K562 (cell line): ENCODE data around the gene DSTYK. TPM values are rescaled to one million over a fixed set of nuclear protein-coding genes. Genes with fewer than 3 reads are reported as not detected.
A peak's percentile ranks its signal among the peaks of the same experiment; 100 is the strongest.

ENCODE experiments used
- ARID1B ChIP-seq: fragments of 450-650 bp; IDR thresholded peaks from 2 replicates; pipeline ENCODE4 v1.6.1; 2016; ENCODE audit warnings: antibody characterized with exemption, mild to moderate bottlenecking, inconsistent platforms
- CBFA2T3 ChIP-seq: fragments of 450-650 bp; IDR thresholded peaks from 2 replicates; pipeline ENCODE4 v1.6.1; 2017
- CBX3 ChIP-seq, 2 experiments: IDR thresholded peaks; 1 replicate in 1 of 2; 2 replicates in 1 of 2; pipeline ENCODE4 v1.6.1; 2012; ENCODE audit warnings: inconsistent platforms in 2 of 2, low read length in 2 of 2, borderline replicate concordance in 1 of 2, control low read depth in 1 of 2
- ELF4 ChIP-seq: fragments of 450-650 bp; formaldehyde crosslinking; IDR thresholded peaks from 2 replicates; pipeline ENCODE4 v1.4.0; 2022; ENCODE audit warnings: missing genetic modification characterization
- FOXJ2 ChIP-seq: fragments of 200-800 bp; sonication (Bioruptor generic); IDR thresholded peaks from 2 replicates; pipeline ENCODE4 v1.6.1; 2016; ENCODE audit warnings: missing genetic modification characterization, missing compliant biosample characterization
- FOXM1 ChIP-seq, 2 experiments: fragments of 450-650 bp in 1 of 2; sonication (generic) in 1 of 2; formaldehyde crosslinking in 1 of 2; IDR thresholded peaks; 2 replicates each; pipeline versions ENCODE4 v1.6.1 to v1.9.0; 2017 to 2022; ENCODE audit warnings: low read depth in 2 of 2, mild to moderate bottlenecking in 2 of 2, missing genetic modification reagents in 1 of 2, moderate library complexity in 1 of 2
- GATAD2A ChIP-seq: fragments of 450-650 bp; IDR thresholded peaks from 2 replicates; pipeline ENCODE4 v1.6.1; 2017
- MAFK ChIP-seq: IDR thresholded peaks from 2 replicates; pipeline ENCODE4 v1.6.1; 2011; ENCODE audit warnings: low read length, improper control_type of control experiment
- MEIS2 ChIP-seq: fragments of 450-650 bp; IDR thresholded peaks from 2 replicates; pipeline ENCODE4 v1.6.1; 2014; ENCODE audit warnings: mild to moderate bottlenecking; ENCODE audit not compliant: partially characterized antibody
- PHF20 ChIP-seq: fragments of 450-650 bp; IDR thresholded peaks from 2 replicates; pipeline ENCODE4 v1.6.1; 2018; ENCODE audit not compliant: partially characterized antibody
- POLR2G ChIP-seq: fragments of 200-400 bp; formaldehyde crosslinking; IDR thresholded peaks from 2 replicates; pipeline ENCODE4 v1.6.1; 2017; ENCODE audit warnings: low read depth, mild to moderate bottlenecking, antibody characterized with exemption, low read length, moderate library complexity
- PYGO2 ChIP-seq: fragments of 450-650 bp; IDR thresholded peaks from 2 replicates; pipeline ENCODE4 v1.6.1; 2016; ENCODE audit warnings: mild to moderate bottlenecking, missing genetic modification characterization, moderate library complexity, missing compliant biosample characterization
- RCOR1 ChIP-seq, 2 experiments: IDR thresholded peaks; 2 replicates each; pipeline ENCODE4 v1.6.1; 2012; ENCODE audit warnings: low read depth in 2 of 2, low read length in 2 of 2, borderline replicate concordance in 1 of 2, improper control_type of control experiment in 1 of 2
- SMAD3 ChIP-seq: fragments of 450-650 bp; formaldehyde crosslinking; conservative IDR thresholded peaks from 2 replicates; pipeline ENCODE4 v1.4.0; 2020; ENCODE audit warnings: mild to moderate bottlenecking
- SMAD4 ChIP-seq: fragments of 250-450 bp; sonication (Bioruptor Pico); conservative IDR thresholded peaks from 2 replicates; pipeline ENCODE4 v1.8.0; 2021; ENCODE audit warnings: inconsistent platforms, mild to moderate bottlenecking, moderate library complexity
- SMARCA4 ChIP-seq: fragments of 450-650 bp; IDR thresholded peaks from 2 replicates; pipeline ENCODE4 v1.6.1; 2016
- SREBF2 ChIP-seq: sonication (generic); formaldehyde crosslinking; IDR thresholded peaks from 2 replicates; pipeline ENCODE4 v1.4.0; 2020; ENCODE audit warnings: mild to moderate bottlenecking, missing genetic modification reagents
- TARDBP ChIP-seq: fragments of 450-650 bp; IDR thresholded peaks from 2 replicates; pipeline ENCODE4 v1.6.1; 2016
- ZNF143 ChIP-seq: sonication (generic); formaldehyde crosslinking; IDR thresholded peaks from 2 replicates; pipeline ENCODE4 v1.9.0; 2022; ENCODE audit warnings: mild to moderate bottlenecking, missing genetic modification reagents
- ZNF232 ChIP-seq: sonication (generic); formaldehyde crosslinking; IDR thresholded peaks from 2 replicates; pipeline ENCODE4 v1.8.0; 2022; ENCODE audit warnings: mild to moderate bottlenecking, missing genetic modification reagents
- ZNF780A ChIP-seq: fragments of 250-450 bp; sonication (Bioruptor Pico); IDR thresholded peaks from 2 replicates; pipeline ENCODE4 v1.5.0; 2021; ENCODE audit warnings: mild to moderate bottlenecking
- polyA plus RNA-seq, 8 experiments: library from polyadenylated mRNA; depleted of rRNA in 4 of 8; stranded (reverse) in 5 of 8; unstranded in 3 of 8; fragments of >200 nt; fragmentation: Nextera tagmentation in 2 of 8; fragmentation: Illumina TruSeq in 1 of 8; extraction: Ambion mirVana in 2 of 8; extraction: Trizol in 1 of 8; gene quantifications; 2 replicates each; pipeline versions ENCODE4 v1.2.1 to v1.2.3, GENCODE V29; 2011 to 2014; ENCODE audit warnings: inconsistent platforms in 1 of 8, missing spikeins in 1 of 8
- total RNA-seq, 7 experiments: library from RNA; depleted of rRNA in 6 of 7; stranded (reverse); fragments of >200 nt in 6 of 7; fragmentation: Illumina TruSeq in 2 of 7; extraction: Trizol in 2 of 7; gene quantifications; 2 replicates each; pipeline versions ENCODE4 v1.2.1 to v1.2.3, GENCODE V29; 2011 to 2021; ENCODE audit warnings: low replicate concordance in 1 of 7
- TF ChIP-seq, protein P1 (sequence below): fragments of 250-450 bp; sonication (Bioruptor Pico); IDR thresholded peaks from 2 replicates; pipeline ENCODE4 v1.5.0; 2021; ENCODE audit warnings: mild to moderate bottlenecking, borderline replicate concordance
- TF ChIP-seq, protein P2 (sequence below): sonication (generic); formaldehyde crosslinking; IDR thresholded peaks from 2 replicates; pipeline ENCODE4 v1.9.0; 2022; ENCODE audit warnings: mild to moderate bottlenecking, missing genetic modification reagents

The DSTYK gene
- total and polyA plus RNA-seq, 9 of the 15 experiments (the other 6 are each of a cell fraction or from before 2014, with no cell fraction given) = 4.2 to 7.1 (median 6.2) TPM

DNA sequence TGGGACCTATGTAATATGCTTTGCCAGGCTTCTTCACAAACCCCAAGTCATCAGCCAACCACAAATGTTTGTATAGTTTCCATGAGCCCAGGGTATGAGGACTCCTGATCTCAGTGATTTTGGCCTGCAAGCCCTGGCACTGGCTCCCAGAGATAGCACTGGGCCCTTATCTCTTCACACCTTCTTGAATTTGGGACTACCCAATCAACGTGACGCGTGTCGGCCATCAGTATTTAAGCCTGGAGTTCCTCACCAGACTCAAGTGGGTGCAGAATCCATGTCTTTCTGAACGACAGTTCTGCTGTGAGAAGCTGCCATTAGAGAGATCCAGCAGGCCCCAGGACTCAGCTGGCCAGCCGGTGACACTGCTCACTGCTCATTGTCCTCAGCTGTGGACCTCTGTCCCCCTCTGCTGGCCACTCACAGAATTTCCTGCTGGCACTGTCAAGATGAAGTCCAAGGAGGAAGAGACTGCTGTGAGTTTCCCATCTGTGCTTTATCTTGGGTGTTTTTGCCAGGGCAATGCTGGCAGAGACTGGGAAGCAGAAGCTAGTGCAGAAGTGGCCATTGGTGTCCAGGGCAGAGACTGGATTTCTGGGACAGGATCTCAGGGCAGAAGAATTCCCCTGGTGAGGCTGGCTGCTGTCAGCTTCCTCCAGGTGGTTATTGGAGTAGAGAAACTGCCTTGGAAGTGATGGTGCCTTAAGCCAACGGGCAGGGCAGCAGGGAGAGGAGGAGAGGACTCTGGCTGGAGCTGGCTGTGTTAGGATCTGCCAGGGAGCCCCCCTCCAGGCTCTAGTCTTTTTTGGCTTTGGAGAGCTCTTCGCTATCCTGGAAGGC, 44.7 kb upstream of the DSTYK start (continued):
- TF ChIP-seq POLR2G (no peak), MEIS2 (peak; percentile 67), MAFK (0 out of 2 replicates have a peak, but pooled peaks have one; percentile 3), TARDBP (peak; percentile 90; the same call in 1 of the 2 replicates), SREBF2 (CRISPR knock-in tag) (no peak), ZNF143 (CRISPR knock-in tag) (no peak), CBX3 (IDR thresholded peaks at IDR 0.05; ENCODE audit: borderline replicate concordance in 1 of 2, low read length in 2 of 2) (peak in 1 of 2 experiments; percentile 27; a peak in 1 of 3 replicates), SMARCA4 (peak; percentile 90), ZNF780A (CRISPR knock-in tag) (no peak), FOXM1 (IDR thresholded peaks at IDR 0.05; ENCODE audit: low read depth) (peak; percentile 82), FOXM1 (CRISPR knock-in tag; IDR thresholded peaks at IDR 0.05; ENCODE audit: low read depth) (no peak), RCOR1 (IDR thresholded peaks at IDR 0.05; ENCODE audit: borderline replicate concordance in 1 of 2, low read depth in 2 of 2, low read length in 2 of 2) (peak; percentile 92 to 96), SMAD4 (peak; percentile 93), ELF4 (0 out of 2 replicates have a peak, but pooled peaks have one; percentile 82), CBFA2T3 (peak; percentile 97), ARID1B (peak; percentile 97), FOXJ2 (tag) (peak; percentile 93), PYGO2 (tag) (peak; percentile 84), GATAD2A (no peak), ZNF232 (no peak), SMAD3 (CRISPR knock-in tag) (no peak), PHF20 (no peak)
- TF ChIP-seq, protein P1, sequence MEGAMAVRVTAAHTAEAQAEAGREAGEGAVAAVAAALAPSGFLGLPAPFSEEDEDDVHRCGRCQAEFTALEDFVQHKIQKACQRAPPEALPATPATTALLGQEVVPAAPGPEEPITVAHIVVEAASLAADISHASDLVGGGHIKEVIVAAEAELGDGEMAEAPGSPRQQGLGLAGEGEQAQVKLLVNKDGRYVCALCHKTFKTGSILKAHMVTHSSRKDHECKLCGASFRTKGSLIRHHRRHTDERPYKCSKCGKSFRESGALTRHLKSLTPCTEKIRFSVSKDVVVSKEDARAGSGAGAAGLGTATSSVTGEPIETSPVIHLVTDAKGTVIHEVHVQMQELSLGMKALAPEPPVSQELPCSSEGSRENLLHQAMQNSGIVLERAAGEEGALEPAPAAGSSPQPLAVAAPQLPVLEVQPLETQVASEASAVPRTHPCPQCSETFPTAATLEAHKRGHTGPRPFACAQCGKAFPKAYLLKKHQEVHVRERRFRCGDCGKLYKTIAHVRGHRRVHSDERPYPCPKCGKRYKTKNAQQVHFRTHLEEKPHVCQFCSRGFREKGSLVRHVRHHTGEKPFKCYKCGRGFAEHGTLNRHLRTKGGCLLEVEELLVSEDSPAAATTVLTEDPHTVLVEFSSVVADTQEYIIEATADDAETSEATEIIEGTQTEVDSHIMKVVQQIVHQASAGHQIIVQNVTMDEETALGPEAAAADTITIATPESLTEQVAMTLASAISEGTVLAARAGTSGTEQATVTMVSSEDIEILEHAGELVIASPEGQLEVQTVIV (CRISPR knock-in tag) = no peak
- TF ChIP-seq, protein P2, sequence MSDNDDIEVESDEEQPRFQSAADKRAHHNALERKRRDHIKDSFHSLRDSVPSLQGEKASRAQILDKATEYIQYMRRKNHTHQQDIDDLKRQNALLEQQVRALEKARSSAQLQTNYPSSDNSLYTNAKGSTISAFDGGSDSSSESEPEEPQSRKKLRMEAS (CRISPR knock-in tag) = peak; percentile 55; the same call in 1 of the 2 replicates
